Keratinocyte (primary cell): ENCODE results near the gene SLCO1B3. TPM values are rescaled to one million over a fixed set of nuclear protein-coding genes. Genes with fewer than 3 reads are reported as not detected.

Experiments used
- DNase-seq: peaks from one replicate; pipeline ENCODE4 v3.0.0-alpha.2; 2011; ENCODE audit warnings: low read depth, missing footprints, low spot score
- FAIRE-seq: peaks from 2 replicates; lab custom pipeline; 2011; peaks lifted over from hg19 to GRCh38; lab: Jason Lieb, UNC
- H2AFZ ChIP-seq: 2 replicates; pipeline ENCODE4 v1.6.0; 2012; ENCODE audit warnings: low read length, control low read depth, inconsistent platforms; ENCODE audit not compliant: control insufficient read depth
- H3K27ac ChIP-seq: 2 replicates; pipeline ENCODE4 v1.5.1; 2011; ENCODE audit warnings: low read length; ENCODE audit not compliant: control insufficient read depth, insufficient read depth
- H3K27me3 ChIP-seq: 3 replicates; pipeline ENCODE4 v1.6.0; 2011; ENCODE audit warnings: low read length; ENCODE audit not compliant: control insufficient read depth, insufficient read depth; ENCODE audit errors: extremely low read depth
- H3K36me3 ChIP-seq, 2 experiments: 2 replicates in 1 of 2; 3 replicates in 1 of 2; pipeline ENCODE4 v1.5.1; 2011; ENCODE audit warnings: low read length in 2 of 2, mild to moderate bottlenecking in 1 of 2; ENCODE audit not compliant: control insufficient read depth in 2 of 2, insufficient read depth in 2 of 2; ENCODE audit errors: extremely low read depth in 1 of 2
- H3K4me1 ChIP-seq: 3 replicates; pipeline ENCODE4 v1.5.1; 2011; ENCODE audit warnings: low read length; ENCODE audit not compliant: control insufficient read depth, insufficient read depth; ENCODE audit errors: extremely low read depth
- H3K4me2 ChIP-seq: 3 replicates; pipeline ENCODE4 v1.6.0; 2011; ENCODE audit warnings: low read depth, low read length; ENCODE audit not compliant: control insufficient read depth, insufficient read depth; ENCODE audit errors: extremely low read depth
- H3K4me3 ChIP-seq, 3 experiments: fragments of 200-600 bp in 1 of 3; sonication (generic) in 1 of 3; 2 replicates in 2 of 3; 3 replicates in 1 of 3; pipeline ENCODE4 v1.5.1; 2011 to 2016; ENCODE audit warnings: low read length in 3 of 3, mild to moderate bottlenecking in 3 of 3, control low read depth in 2 of 3, inconsistent platforms in 1 of 3, low read depth in 1 of 3, mixed read lengths in 1 of 3, mixed run types in 1 of 3, moderate library complexity in 1 of 3; ENCODE audit not compliant: control insufficient read depth in 2 of 3, insufficient read depth in 2 of 3; ENCODE audit errors: extremely low read depth in 1 of 3
- H3K79me2 ChIP-seq: 2 replicates; pipeline ENCODE4 v1.6.0; 2012; ENCODE audit warnings: low read length; ENCODE audit not compliant: control insufficient read depth, insufficient read depth
- H3K9ac ChIP-seq: 3 replicates; pipeline ENCODE4 v1.6.0; 2011; ENCODE audit warnings: low read length; ENCODE audit not compliant: control insufficient read depth, insufficient read depth; ENCODE audit errors: extremely low read depth
- H3K9me1 ChIP-seq: 3 replicates; pipeline ENCODE4 v1.6.0; 2011; ENCODE audit warnings: low read length; ENCODE audit not compliant: control insufficient read depth, insufficient read depth; ENCODE audit errors: extremely low read depth
- H3K9me3 ChIP-seq: 2 replicates; pipeline ENCODE4 v1.5.1; 2012; ENCODE audit warnings: low read depth, low read length; ENCODE audit not compliant: control insufficient read depth
- H4K20me1 ChIP-seq: 3 replicates; pipeline ENCODE4 v1.6.0; 2011; ENCODE audit warnings: low read length; ENCODE audit not compliant: control insufficient read depth, insufficient read depth; ENCODE audit errors: extremely low read depth
- CTCF ChIP-seq, 3 experiments: IDR thresholded peaks in 1 of 3; conservative IDR thresholded peaks in 1 of 3; optimal IDR thresholded peaks in 1 of 3; 2 replicates in 2 of 3; 3 replicates in 1 of 3; pipeline versions ENCODE3 to v1.5.1; 2011; ENCODE audit warnings: low read length in 3 of 3, mild to moderate bottlenecking in 3 of 3, moderate library complexity in 2 of 3, control low read depth in 1 of 3, inconsistent platforms in 1 of 3; ENCODE audit not compliant: insufficient read depth in 2 of 3; ENCODE audit errors: extremely low read depth in 1 of 3
- EZH2 ChIP-seq: IDR thresholded peaks from one replicate; pipeline ENCODE4 v1.6.1; 2012; ENCODE audit warnings: inconsistent platforms, mild to moderate bottlenecking, low read length, moderate library complexity
- dilution Hi-C: fragments of 300-500 bp; cut with MboI; formaldehyde crosslinking; loops from one replicate; pipeline ENCODE4 v1.7.0; 2020; ENCODE audit warnings: low sequenced_read_pairs; ENCODE audit not compliant: extremely low pct_ligation_motif_present
- polyA plus RNA-seq, 5 experiments: library from polyadenylated mRNA; depleted of rRNA in 3 of 5; stranded (reverse) in 3 of 5; stranded (forward) in 1 of 5; unstranded in 1 of 5; fragments of >200 nt; gene quantifications; 1 replicate in 1 of 5; 2 replicates in 3 of 5; 3 replicates in 1 of 5; pipeline versions ENCODE4 v1.2.1 to v1.2.3, GENCODE V29; 2011 to 2012; ENCODE audit warnings: missing spikeins in 2 of 5, low read depth in 1 of 5, low replicate concordance in 1 of 5

SLCO1B3 gene
- polyA plus RNA-seq, 1 donor (not counting 4 experiments of a cell fraction or from before 2014, with no cell fraction given), result not detected

GRCh38 chr12:20863056-20863455 lies 52.6 kb downstream of the SLCO1B3 start:
- Histone ChIP-seq H3K4me1 (no peaks in the 10 kb centered on the region), H3K27me3 (no peaks in the 10 kb centered on the region), H3K27ac (no peak overlapping the region), H3K79me2 (no peaks in the 10 kb centered on the region), H3K9me1 (no peaks in the 10 kb centered on the region), H3K9ac (no peak overlapping the region), H3K36me3 (no peaks in the 10 kb centered on the region), H3K4me2 (no peak overlapping the region), H3K4me3 (no peak overlapping the region), H4K20me1 (no peaks in the 10 kb centered on the region), H3K9me3 (no peaks in the 10 kb centered on the region), H2AFZ (no peak overlapping the region)
- no peak for FAIRE-seq
- no peak for TF ChIP-seq CTCF (optimal IDR thresholded peaks at IDR 0.05 in 1 of 3, IDR thresholded peaks at IDR 0.05 in 1 of 3, conservative IDR thresholded peaks at IDR 0.05 in 1 of 3; ENCODE audit: extremely low read depth in 1 of 3, insufficient read depth in 2 of 3, low read length in 3 of 3)
- no peak for TF ChIP-seq EZH2
- dilution Hi-C loops, result no loop called here
- DNase-seq, result no peak

- no peak overlapping the region for H2AFZ ChIP-seq
- no peak for FAIRE-seq
- H3K36me3 ChIP-seq, result no peaks in the 10 kb centered on the region
- dilution Hi-C loops, result no loop called here
- no peaks in the 10 kb centered on the region for H3K27me3 ChIP-seq
- no peak overlapping the region for H3K4me2 ChIP-seq
- H3K79me2 ChIP-seq, result no peaks in the 10 kb centered on the region
- no peak overlapping the region for H3K9ac ChIP-seq
- H4K20me1 ChIP-seq, result no peaks in the 10 kb centered on the region
- H3K4me3 ChIP-seq, result no peak overlapping the region
- TF ChIP-seq CTCF (optimal IDR thresholded peaks at IDR 0.05 in 1 of 3, IDR thresholded peaks at IDR 0.05 in 1 of 3, conservative IDR thresholded peaks at IDR 0.05 in 1 of 3; ENCODE audit: extremely low read depth in 1 of 3, insufficient read depth in 2 of 3, low read length in 3 of 3) (no peak), EZH2 (no peak)
- H3K27ac ChIP-seq, result no peak overlapping the region
- no peaks in the 10 kb centered on the region for H3K9me1 ChIP-seq
- no peak for DNase-seq
- H3K9me3 ChIP-seq, result no peaks in the 10 kb centered on the region
- H3K4me1 ChIP-seq, result no peaks in the 10 kb centered on the region
Observed at GRCh38 chr12:20865873-20866272, 55.4 kb downstream of the SLCO1B3 start.
